ENCODE data around the gene RHOG.

DNA sequence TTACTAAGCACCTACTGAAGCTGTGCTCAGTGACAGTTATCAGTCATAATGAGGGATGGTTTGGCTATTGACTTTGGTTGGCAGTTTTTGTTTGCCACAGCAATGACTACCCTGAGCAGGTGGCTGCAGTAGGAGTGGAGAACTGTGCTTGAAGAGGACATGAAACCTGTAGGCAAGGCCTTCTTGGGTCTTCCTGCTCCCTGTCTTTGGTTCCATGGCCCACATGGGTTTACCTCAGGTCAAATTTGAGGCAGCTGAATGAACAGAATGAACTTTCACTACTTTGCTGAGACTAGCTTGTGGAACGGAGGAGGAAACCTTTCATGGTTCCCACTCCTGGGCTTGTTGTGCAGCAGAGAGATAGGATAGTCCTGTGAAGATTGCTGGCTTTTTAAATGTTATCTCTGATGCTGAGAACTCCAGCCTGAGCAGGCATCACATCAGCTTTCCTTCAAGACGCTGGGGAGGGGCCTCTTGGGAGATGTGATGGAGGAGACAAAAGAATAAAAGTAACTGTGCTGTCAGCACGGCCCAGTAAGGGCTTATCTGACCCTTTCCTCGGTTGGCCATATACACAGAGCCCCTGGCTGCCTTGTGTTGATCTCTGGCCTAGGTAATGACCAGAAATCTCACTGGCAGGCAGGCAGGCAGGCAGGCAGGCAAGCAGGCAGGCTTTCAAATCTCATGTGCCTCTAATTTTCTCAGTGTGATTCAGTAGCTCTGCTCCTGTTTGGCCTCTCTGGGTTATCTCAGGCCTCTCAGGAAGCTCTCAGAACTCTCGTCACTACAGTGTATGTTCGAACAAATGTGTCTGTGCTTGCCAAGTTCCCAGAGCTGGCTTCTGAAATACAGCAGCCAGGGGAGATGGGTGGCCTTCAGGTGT lies 26.7 kb upstream of the RHOG start:
- no peak for TF ChIP-seq ZNF436 (CRISPR knock-in tag; IDR thresholded peaks at IDR 0.05)
- TF ChIP-seq, protein P1, sequence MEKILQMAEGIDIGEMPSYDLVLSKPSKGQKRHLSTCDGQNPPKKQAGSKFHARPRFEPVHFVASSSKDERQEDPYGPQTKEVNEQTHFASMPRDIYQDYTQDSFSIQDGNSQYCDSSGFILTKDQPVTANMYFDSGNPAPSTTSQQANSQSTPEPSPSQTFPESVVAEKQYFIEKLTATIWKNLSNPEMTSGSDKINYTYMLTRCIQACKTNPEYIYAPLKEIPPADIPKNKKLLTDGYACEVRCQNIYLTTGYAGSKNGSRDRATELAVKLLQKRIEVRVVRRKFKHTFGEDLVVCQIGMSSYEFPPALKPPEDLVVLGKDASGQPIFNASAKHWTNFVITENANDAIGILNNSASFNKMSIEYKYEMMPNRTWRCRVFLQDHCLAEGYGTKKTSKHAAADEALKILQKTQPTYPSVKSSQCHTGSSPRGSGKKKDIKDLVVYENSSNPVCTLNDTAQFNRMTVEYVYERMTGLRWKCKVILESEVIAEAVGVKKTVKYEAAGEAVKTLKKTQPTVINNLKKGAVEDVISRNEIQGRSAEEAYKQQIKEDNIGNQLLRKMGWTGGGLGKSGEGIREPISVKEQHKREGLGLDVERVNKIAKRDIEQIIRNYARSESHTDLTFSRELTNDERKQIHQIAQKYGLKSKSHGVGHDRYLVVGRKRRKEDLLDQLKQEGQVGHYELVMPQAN (IDR thresholded peaks at IDR 0.05; ENCODE audit: borderline replicate concordance): no peak
- TF ChIP-seq, protein P2, sequence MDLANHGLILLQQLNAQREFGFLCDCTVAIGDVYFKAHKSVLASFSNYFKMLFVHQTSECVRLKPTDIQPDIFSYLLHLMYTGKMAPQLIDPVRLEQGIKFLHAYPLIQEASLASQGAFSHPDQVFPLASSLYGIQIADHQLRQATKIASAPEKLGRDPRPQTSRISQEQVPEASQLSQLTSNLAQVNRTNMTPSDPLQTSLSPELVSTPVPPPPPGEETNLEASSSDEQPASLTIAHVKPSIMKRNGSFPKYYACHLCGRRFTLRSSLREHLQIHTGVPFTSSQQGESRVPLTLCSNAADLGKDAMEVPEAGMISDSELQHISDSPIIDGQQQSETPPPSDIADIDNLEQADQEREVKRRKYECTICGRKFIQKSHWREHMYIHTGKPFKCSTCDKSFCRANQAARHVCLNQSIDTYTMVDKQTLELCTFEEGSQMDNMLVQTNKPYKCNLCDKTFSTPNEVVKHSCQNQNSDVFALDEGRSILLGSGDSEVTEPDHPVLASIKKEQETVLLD (IDR thresholded peaks at IDR 0.05): peak; percentile 16; the same call in 1 of the 2 replicates
- no peak for TF ChIP-seq ZNF41 (CRISPR knock-in tag; conservative IDR thresholded peaks at IDR 0.05)
- TF ChIP-seq, protein P3, sequence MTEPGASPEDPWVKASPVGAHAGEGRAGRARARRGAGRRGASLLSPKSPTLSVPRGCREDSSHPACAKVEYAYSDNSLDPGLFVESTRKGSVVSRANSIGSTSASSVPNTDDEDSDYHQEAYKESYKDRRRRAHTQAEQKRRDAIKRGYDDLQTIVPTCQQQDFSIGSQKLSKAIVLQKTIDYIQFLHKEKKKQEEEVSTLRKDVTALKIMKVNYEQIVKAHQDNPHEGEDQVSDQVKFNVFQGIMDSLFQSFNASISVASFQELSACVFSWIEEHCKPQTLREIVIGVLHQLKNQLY (CRISPR knock-in tag; conservative IDR thresholded peaks at IDR 0.05): no peak

Data from K562 (cell line).